ENCODE measurements around the gene RAET1L. TPM values are rescaled to one million over a fixed set of nuclear protein-coding genes. Genes with fewer than 3 reads are reported as not detected.

RAET1L gene
- total RNA-seq, 1 donor from 2014 or later, result not detected

DNA sequence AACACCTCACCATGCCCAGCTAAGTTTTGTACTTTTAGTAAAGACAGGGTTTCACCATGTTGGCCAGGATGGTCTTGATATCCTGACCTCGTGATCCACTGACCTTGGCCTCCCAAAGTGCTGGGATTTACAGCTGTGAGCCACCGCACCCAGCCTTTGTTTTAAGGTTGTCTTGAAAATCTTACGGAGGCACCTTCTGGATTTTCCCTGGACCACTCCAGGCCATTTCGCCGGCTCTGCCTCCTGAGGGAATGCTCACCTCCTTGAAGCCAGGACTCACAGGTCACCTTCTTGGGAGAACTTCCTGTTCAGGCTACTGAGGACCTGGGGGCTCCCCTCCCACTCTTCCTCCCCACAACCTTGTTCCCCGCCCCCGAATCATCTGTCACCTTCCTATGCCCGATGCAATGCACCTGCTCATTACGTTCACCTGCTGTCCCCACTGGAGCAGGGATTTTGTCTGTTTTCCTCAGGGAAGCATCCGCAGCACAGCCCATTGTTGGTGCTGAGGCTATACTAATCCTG is 19.4 kb upstream of the RAET1L start:
- CTCF ChIA-PET, result no interaction called here
- no peak overlapping the region for H3K27ac Mint-ChIP-seq
- no peaks in the 10 kb centered on the region for H3K36me3 Mint-ChIP-seq (ENCODE audit: low read depth)
- DNase-seq (no peak), ATAC-seq (ENCODE audit: low read depth) (no peak)
- H3K4me3 Mint-ChIP-seq, result no peak overlapping the region
- H3K27me3 Mint-ChIP-seq, result peaks cover 56% of the 10 kb centered on the region
- POLR2A ChIA-PET, result no interaction called here
- TF ChIP-seq, protein P1, sequence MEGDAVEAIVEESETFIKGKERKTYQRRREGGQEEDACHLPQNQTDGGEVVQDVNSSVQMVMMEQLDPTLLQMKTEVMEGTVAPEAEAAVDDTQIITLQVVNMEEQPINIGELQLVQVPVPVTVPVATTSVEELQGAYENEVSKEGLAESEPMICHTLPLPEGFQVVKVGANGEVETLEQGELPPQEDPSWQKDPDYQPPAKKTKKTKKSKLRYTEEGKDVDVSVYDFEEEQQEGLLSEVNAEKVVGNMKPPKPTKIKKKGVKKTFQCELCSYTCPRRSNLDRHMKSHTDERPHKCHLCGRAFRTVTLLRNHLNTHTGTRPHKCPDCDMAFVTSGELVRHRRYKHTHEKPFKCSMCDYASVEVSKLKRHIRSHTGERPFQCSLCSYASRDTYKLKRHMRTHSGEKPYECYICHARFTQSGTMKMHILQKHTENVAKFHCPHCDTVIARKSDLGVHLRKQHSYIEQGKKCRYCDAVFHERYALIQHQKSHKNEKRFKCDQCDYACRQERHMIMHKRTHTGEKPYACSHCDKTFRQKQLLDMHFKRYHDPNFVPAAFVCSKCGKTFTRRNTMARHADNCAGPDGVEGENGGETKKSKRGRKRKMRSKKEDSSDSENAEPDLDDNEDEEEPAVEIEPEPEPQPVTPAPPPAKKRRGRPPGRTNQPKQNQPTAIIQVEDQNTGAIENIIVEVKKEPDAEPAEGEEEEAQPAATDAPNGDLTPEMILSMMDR (IDR thresholded peaks at IDR 0.05), result no peak
- H3K9me3 Mint-ChIP-seq, result no peaks in the 10 kb centered on the region
- H3K4me1 Mint-ChIP-seq, result no peaks in the 10 kb centered on the region
- intact Hi-C loops (cut with micrococcal nuclease), result no loop called here

GRCh38 chr6:150043501-150044412 is 18.4 kb upstream of the RAET1L start:
- no peak overlapping the region for H3K27ac Mint-ChIP-seq
- POLR2A ChIA-PET, result no interaction called here
- no peaks in the 10 kb centered on the region for H3K9me3 Mint-ChIP-seq
- CTCF ChIA-PET, result no interaction called here
- H3K4me1 Mint-ChIP-seq, result no peaks in the 10 kb centered on the region
- ATAC-seq (ENCODE audit: low read depth) (no peak), DNase-seq (no peak)
- H3K27me3 Mint-ChIP-seq, result peaks cover 65% of the 10 kb centered on the region
- TF ChIP-seq, protein P1 (IDR thresholded peaks at IDR 0.05), result no peak
- no peaks in the 10 kb centered on the region for H3K36me3 Mint-ChIP-seq (ENCODE audit: low read depth)
- no peak overlapping the region for H3K4me3 Mint-ChIP-seq
- intact Hi-C loops (cut with micrococcal nuclease), result no loop called here

GRCh38 chr6:150043096-150043495 is 17.8 kb upstream of the RAET1L start:
- CTCF ChIA-PET, result no interaction called here

GRCh38 chr6:150038202-150039062 is 13.1 kb upstream of the RAET1L start:
- intact Hi-C loops (cut with micrococcal nuclease), result no loop called here
- ChIA-PET POLR2A (no interaction called here), CTCF (no interaction called here)
- no peak overlapping the region for H3K4me3 Mint-ChIP-seq
- TF ChIP-seq, protein P1 (IDR thresholded peaks at IDR 0.05), result no peak
- no peak overlapping the region for H3K27ac Mint-ChIP-seq
- no peaks in the 10 kb centered on the region for H3K9me3 Mint-ChIP-seq
- ATAC-seq (ENCODE audit: low read depth), result no peak
- H3K36me3 Mint-ChIP-seq (ENCODE audit: low read depth), result no peaks in the 10 kb centered on the region
- H3K4me1 Mint-ChIP-seq, result peaks cover 8% of the 10 kb centered on the region
- peaks cover 66% of the 10 kb centered on the region for H3K27me3 Mint-ChIP-seq
- no peak for DNase-seq

More at GRCh38 chr6:150043096-150043495, 17.8 kb upstream of the RAET1L start:
- no peaks in the 10 kb centered on the region for H3K9me3 Mint-ChIP-seq
- ATAC-seq (ENCODE audit: low read depth) (no peak), DNase-seq (no peak)
- H3K27me3 Mint-ChIP-seq, result peaks cover 68% of the 10 kb centered on the region
- H3K4me1 Mint-ChIP-seq, result no peaks in the 10 kb centered on the region
- TF ChIP-seq, protein P1 (IDR thresholded peaks at IDR 0.05), result no peak
- intact Hi-C loops (cut with micrococcal nuclease), result no loop called here
- no peak overlapping the region for H3K4me3 Mint-ChIP-seq
- no peaks in the 10 kb centered on the region for H3K36me3 Mint-ChIP-seq (ENCODE audit: low read depth)
- H3K27ac Mint-ChIP-seq, result no peak overlapping the region
- POLR2A ChIA-PET, result no interaction called here
